Sigmoid colon (tissue), 4 donors: ENCODE measurements around the gene RILPL2.

Experiments
- CTCF ChIP-seq, 4 experiments: fragments of 450-650 bp in 3 of 4; fragments of 200-600 bp in 1 of 4; IDR thresholded peaks; one replicate each; pipeline ENCODE4 v1.5.1; 2016 to 2019; ENCODE audit warnings: antibody characterized with exemption in 4 of 4, mild to moderate bottlenecking in 3 of 4, moderate library complexity in 2 of 4
- EP300 ChIP-seq, 4 donors: sonication (generic); formaldehyde crosslinking; IDR thresholded peaks; one replicate each; pipeline ENCODE4 v1.6.1; 2017; ENCODE audit warnings: antibody characterized with exemption in 4 of 4
- POLR2A ChIP-seq, 2 donors: fragments of 450-650 bp; IDR thresholded peaks; one replicate each; pipeline ENCODE4 v1.6.1; 2016; ENCODE audit warnings: antibody characterized with exemption in 2 of 2, mild to moderate bottlenecking in 2 of 2, moderate library complexity in 2 of 2
- POLR2AphosphoS5 ChIP-seq, 4 donors: sonication (generic); formaldehyde crosslinking; IDR thresholded peaks; one replicate each; pipeline ENCODE4 v1.6.1; 2017; ENCODE audit warnings: antibody characterized with exemption in 4 of 4

- TF ChIP-seq CTCF (IDR thresholded peaks at IDR 0.05) (no peak), EP300 (IDR thresholded peaks at IDR 0.05) (no peak), POLR2AphosphoS5 (IDR thresholded peaks at IDR 0.05) (no peak), POLR2A (IDR thresholded peaks at IDR 0.05) (no peak)
These were observed 38.3 kb downstream of the RILPL2 start for GRCh38 chr12:123398177-123398549.
